GM12878 (cell line): ENCODE results near the gene UBE2E3. TPM values are rescaled to one million over a fixed set of nuclear protein-coding genes. Genes with fewer than 3 reads are reported as not detected.

Source experiments
- ATAC-seq: fragments of 200-7000 bp; cut with Tn5 transposase; 3 replicates; pipeline ENCODE4 v1.9.1; 2020; ENCODE audit warnings: mild to moderate bottlenecking, moderate library complexity
- BruUV-seq: library from RNA; stranded (reverse); fragments of 400-500 nt; replicated peaks from 2 replicates; lab custom pipeline; 2021; lab: Mats Ljungman, UMichigan
- CTCF ChIA-PET: fragments of 300-600 bp; sonication (Branson Sonifier 250); formaldehyde crosslinking; extraction: SDS; loops from one replicate; lab custom pipeline; 2021; ENCODE audit warnings: inconsistent platforms; lab: Yijun Ruan, JAX
- POLR2A ChIA-PET: fragments of 350-600 bp; formaldehyde crosslinking; extraction: SDS; loops from one replicate; lab custom pipeline; 2021; ENCODE audit warnings: inconsistent platforms; lab: Charles Lee
- RAD21 ChIA-PET: fragments of 300-600 bp; sonication (Branson Sonifier 250); formaldehyde crosslinking; loops from one replicate; lab custom pipeline; 2023; ENCODE audit warnings: antibody characterized with exemption; ENCODE audit not compliant: unreplicated experiment; lab: Charles Lee
- SMC1A ChIA-PET: fragments of 300-600 bp; sonication (Branson Sonifier 250); formaldehyde crosslinking; loops from one replicate; lab custom pipeline; 2023; ENCODE audit not compliant: unreplicated experiment, uncharacterized antibody; lab: Charles Lee
- DNase-seq: peaks from one replicate; pipeline ENCODE4 v3.0.0-alpha.2; 2011; ENCODE audit warnings: low read depth, low spot score
- FAIRE-seq: peaks from 3 replicates; lab custom pipeline; 2011; peaks lifted over from hg19 to GRCh38; lab: Jason Lieb, UNC
- H2AFZ ChIP-seq: 2 replicates; pipeline ENCODE4 v1.6.0; 2011; ENCODE audit warnings: low read depth, low read length, control low read depth; ENCODE audit not compliant: control insufficient read depth
- H3K27ac ChIP-seq: 2 replicates; pipeline ENCODE4 v1.5.1; 2011; ENCODE audit warnings: control low read depth; ENCODE audit not compliant: control insufficient read depth, insufficient read depth
- H3K27me3 ChIP-seq, 2 experiments: replicated peaks in 1 of 2; 2 replicates each; pipeline versions ENCODE4 v1.6.0 to v1.6.1; 2011; ENCODE audit warnings: low read length in 1 of 2; ENCODE audit not compliant: control insufficient read depth in 2 of 2, insufficient read depth in 2 of 2
- H3K36me3 ChIP-seq, 2 experiments: 2 replicates each; pipeline ENCODE4 v1.5.1; 2011; ENCODE audit warnings: low read length in 1 of 2; ENCODE audit not compliant: control insufficient read depth in 2 of 2, insufficient read depth in 2 of 2
- H3K4me1 ChIP-seq: 2 replicates; pipeline ENCODE4 v1.6.1; 2011; ENCODE audit warnings: mild to moderate bottlenecking, low read length, moderate library complexity, mixed read lengths; ENCODE audit not compliant: control insufficient read depth, insufficient read depth
- H3K4me2 ChIP-seq: 2 replicates; pipeline ENCODE4 v1.6.0; 2011; ENCODE audit warnings: control low read depth; ENCODE audit not compliant: control insufficient read depth, insufficient read depth
- H3K4me3 ChIP-seq: fragments of 200-600 bp; sonication (generic); 2 replicates; pipeline ENCODE4 v1.5.1; 2016
- H3K79me2 ChIP-seq: 2 replicates; pipeline ENCODE4 v1.6.0; 2011; ENCODE audit warnings: low read length; ENCODE audit not compliant: control insufficient read depth, insufficient read depth
- H3K9ac ChIP-seq: 2 replicates; pipeline ENCODE4 v1.8.0; 2011; ENCODE audit warnings: low read length, control low read depth, mixed read lengths; ENCODE audit not compliant: control insufficient read depth, insufficient read depth
- H3K9me3 ChIP-seq: replicated peaks from 3 replicates; pipeline ENCODE4 v1.5.1; 2011; ENCODE audit warnings: mild to moderate bottlenecking, low read length; ENCODE audit not compliant: control insufficient read depth, insufficient read depth
- H4K20me1 ChIP-seq: 2 replicates; pipeline ENCODE4 v1.6.0; 2011; ENCODE audit not compliant: control insufficient read depth, insufficient read depth
- BCL11A ChIP-seq: IDR thresholded peaks from 2 replicates; pipeline ENCODE4 v1.6.1; 2011; ENCODE audit warnings: low read depth, low read length
- BCLAF1 ChIP-seq: fragments of 450-650 bp; IDR thresholded peaks from 2 replicates; pipeline ENCODE4 v1.6.1; 2017; ENCODE audit warnings: antibody characterized with exemption, mild to moderate bottlenecking, moderate library complexity
- CEBPZ ChIP-seq: fragments of 150-350 bp; IDR thresholded peaks from 2 replicates; pipeline ENCODE4 v1.6.1; 2016; ENCODE audit warnings: low read depth, low read length
- FOXM1 ChIP-seq: IDR thresholded peaks from 2 replicates; pipeline ENCODE4 v1.6.1; 2012; ENCODE audit warnings: low read depth, mild to moderate bottlenecking, inconsistent platforms, low read length, moderate library complexity
- HSF1 ChIP-seq: fragments of 150-350 bp; IDR thresholded peaks from 2 replicates; pipeline ENCODE4 v1.6.1; 2014; ENCODE audit warnings: mild to moderate bottlenecking, low read depth, low read length
- MEF2B ChIP-seq: fragments of 450-650 bp; IDR thresholded peaks from 2 replicates; pipeline ENCODE4 v1.6.1; 2018; ENCODE audit warnings: mild to moderate bottlenecking, moderate library complexity; ENCODE audit not compliant: partially characterized antibody, poor library complexity, severe bottlenecking
- NFYA ChIP-seq: IDR thresholded peaks from 2 replicates; pipeline ENCODE4 v1.6.1; 2011; ENCODE audit warnings: low read depth, mild to moderate bottlenecking, low read length, improper control_type of control experiment, borderline replicate concordance
- POLR2A ChIP-seq: IDR thresholded peaks from 2 replicates; pipeline ENCODE4 v1.6.1; 2011; ENCODE audit warnings: low read depth, mild to moderate bottlenecking, low read length
- RAD21 ChIP-seq: IDR thresholded peaks from 2 replicates; pipeline ENCODE4 v1.6.1; 2011; ENCODE audit warnings: mild to moderate bottlenecking, low read depth, low read length, moderate library complexity; ENCODE audit not compliant: insufficient read depth
- RELA ChIP-seq: fragments of 450-650 bp; IDR thresholded peaks from 2 replicates; pipeline ENCODE4 v1.8.0; 2014; ENCODE audit warnings: borderline replicate concordance; ENCODE audit not compliant: partially characterized antibody
- SMARCA5 ChIP-seq: fragments of 450-650 bp; IDR thresholded peaks from 2 replicates; pipeline ENCODE4 v1.6.1; 2017; ENCODE audit warnings: mild to moderate bottlenecking
- STAT3 ChIP-seq: IDR thresholded peaks from 2 replicates; pipeline ENCODE4 v1.6.1; 2011; ENCODE audit warnings: low read depth, low read length, improper control_type of control experiment
- TAF1 ChIP-seq: IDR thresholded peaks from 2 replicates; pipeline ENCODE4 v1.6.1; 2011; ENCODE audit warnings: mild to moderate bottlenecking, low read depth, low read length, borderline replicate concordance
- WRNIP1 ChIP-seq: IDR thresholded peaks from 2 replicates; pipeline ENCODE4 v1.6.1; 2011; ENCODE audit warnings: low read depth, low read length, improper control_type of control experiment, borderline replicate concordance
- WGBS: methylation state at CpG from one replicate; pipeline ENCODE4 v1.1.6; 2016; ENCODE audit warnings: low lambda C conversion rate; ENCODE audit not compliant: insufficient replicate concordance, insufficient coverage; ENCODE audit errors: missing lambda C conversion rate; 5-methylcytosine and 5-hydroxymethylcytosine counted together
- in situ Hi-C: fragments of 300-500 bp; cut with MboI; formaldehyde crosslinking; loops from 9 replicates; pipeline ENCODE4 v1.14.3; 2018; ENCODE audit warnings: mixed read lengths
- intact Hi-C: fragments of 100-400 bp; cut with micrococcal nuclease; formaldehyde crosslinking; loops from one replicate; pipeline ENCODE4 v1.14.2; 2022; ENCODE audit not compliant: unreplicated experiment
- polyA plus RNA-seq, 11 experiments: library from polyadenylated mRNA; depleted of rRNA in 4 of 11; unstranded in 6 of 11; stranded (reverse) in 5 of 11; fragments of >200 nt; fragmentation: Nextera tagmentation in 4 of 11; fragmentation: Illumina TruSeq in 1 of 11; extraction: Ambion mirVana in 4 of 11; extraction: Trizol in 1 of 11; gene quantifications; 1 replicate in 1 of 11; 2 replicates in 10 of 11; pipeline versions ENCODE4 v1.2.1 to v1.2.3, GENCODE V29; 2011 to 2016; ENCODE audit warnings: inconsistent platforms in 2 of 11, missing spikeins in 2 of 11, low read depth in 1 of 11
- total RNA-seq, 4 experiments: library from RNA; depleted of rRNA in 3 of 4; stranded (reverse); fragments of >200 nt in 3 of 4; fragmentation: Illumina TruSeq in 1 of 4; extraction: Trizol in 1 of 4; gene quantifications; 2 replicates each; pipeline versions ENCODE4 v1.2.1 to v1.2.3, GENCODE V29; 2013 to 2021

UBE2E3 gene
- total and polyA plus RNA-seq, 10 of the 15 experiments (the other 5 are each of a cell fraction or from before 2014, with no cell fraction given), result 14.9 to 50.0 (median 26.2) TPM

GRCh38 chr2:181070836-181071200 lies 90.4 kb downstream of the UBE2E3 start:
- ATAC-seq, result no peak
- H4K20me1 ChIP-seq, result no peaks in the 10 kb centered on the region
- intact Hi-C loops, result no loop called here
- no peak for TF ChIP-seq CEBPZ
- TF ChIP-seq BCLAF1, result no peak
- no peak for TF ChIP-seq WRNIP1
- TF ChIP-seq RAD21, result no peak
- no peak for TF ChIP-seq BCL11A
- TF ChIP-seq NFYA, result no peak
- TF ChIP-seq POLR2A, result no peak
- no peak for TF ChIP-seq FOXM1
- no peak for TF ChIP-seq SMARCA5
- TF ChIP-seq STAT3, result no peak
- TF ChIP-seq RELA, result no peak
- TF ChIP-seq MEF2B, result no peak
- no peak for TF ChIP-seq HSF1
- TF ChIP-seq TAF1, result no peak
- TF ChIP-seq, all 136 proteins: peak for 0
- DNase-seq (no peak), FAIRE-seq (no peak)
- in situ Hi-C loops, result loop anchor here (25.0 kb wide), 1 partner anchor 434 kb away; no protein-coding TSS in a partner anchor
- no peaks in the 10 kb centered on the region for H3K9me3 ChIP-seq
- CTCF ChIA-PET, result interaction anchor here (0.6 to 2.1 kb wide), 3 partner anchors 12 to 396 kb away, joined by 3 to 14 read pairs (median 3); no protein-coding TSS in a partner anchor
- no peak overlapping the region for H3K4me3 ChIP-seq
- SMC1A ChIA-PET, result interaction anchor here (0.9 to 1.9 kb wide), 3 partner anchors 10 to 366 kb away, joined by 3 to 6 read pairs (median 3); no protein-coding TSS in a partner anchor
- H3K4me2 ChIP-seq, result no peak overlapping the region
- POLR2A ChIA-PET, result interaction anchor here (0.6 kb wide), 1 partner anchor 438 kb away, joined by 4 read pairs; no protein-coding TSS in a partner anchor
- H2AFZ ChIP-seq, result no peak overlapping the region
- H3K9ac ChIP-seq, result no peak overlapping the region
- H3K36me3 ChIP-seq, result no peaks in the 10 kb centered on the region
- BruUV-seq, result no TSS peak
- H3K4me1 ChIP-seq, result no peaks in the 10 kb centered on the region
- RAD21 ChIA-PET, result no interaction called here
- no peaks in the 10 kb centered on the region for H3K79me2 ChIP-seq
- WGBS, result 73% methylated on average over 5 of the region's 5 CpGs
- H3K27ac ChIP-seq, result no peak overlapping the region
- no peaks in the 10 kb centered on the region for H3K27me3 ChIP-seq
